Activated T-cell treated with anti-CD3 and anti-CD28 coated beads, Interleukin-2, amount 50 U/mL, for 72 hours (primary cell): ENCODE data around the gene GPER1. TPM values are rescaled to one million over a fixed set of nuclear protein-coding genes. Genes with fewer than 3 reads are reported as not detected.
A peak's percentile ranks its signal among the peaks of the same experiment; 100 is the strongest.

Experiments
- ATAC-seq, 2 donors: fragments of 150-1000 bp; cut with Tn5 transposase; replicated peaks in 1 of 2; 2 replicates each; pipeline ENCODE4 v1.10.0; 2021; ENCODE audit warnings: moderate library complexity in 2 of 2, mild to moderate bottlenecking in 1 of 2
- DNase-seq, 2 donors: peaks; one replicate each; pipeline ENCODE4 v3.0.0; 2021 to 2022; ENCODE audit warnings: mixed read lengths in 1 of 2
- H3K27ac Mint-ChIP-seq: one replicate; pipeline ENCODE4 v1.8.0; 2022; ENCODE audit warnings: mild to moderate bottlenecking, moderate library complexity, mixed read lengths
- H3K27me3 Mint-ChIP-seq: one replicate; pipeline ENCODE4 v1.8.0; 2022; ENCODE audit warnings: low read depth, mixed read lengths
- H3K36me3 Mint-ChIP-seq, 2 donors: one replicate each; pipeline ENCODE4 v1.8.0; 2022; ENCODE audit warnings: mixed read lengths in 2 of 2, mild to moderate bottlenecking in 1 of 2; ENCODE audit not compliant: insufficient read depth in 2 of 2
- H3K4me1 Mint-ChIP-seq: one replicate; pipeline ENCODE4 v1.8.0; 2022; ENCODE audit warnings: low read depth, mixed read lengths
- H3K4me3 Mint-ChIP-seq, 2 donors: one replicate each; pipeline ENCODE4 v1.8.0; 2022; ENCODE audit warnings: mild to moderate bottlenecking in 2 of 2, mixed read lengths in 2 of 2, moderate library complexity in 2 of 2
- H3K9me3 Mint-ChIP-seq, 2 donors: one replicate each; pipeline ENCODE4 v1.8.0; 2022; ENCODE audit warnings: mixed read lengths in 2 of 2
- total RNA-seq, 2 donors: library from RNA; stranded (reverse); gene quantifications; one replicate each; pipeline ENCODE4 v1.2.3, GENCODE V29; 2022

GPER1 gene
- total RNA-seq, 2 donors from 2014 or later: 0.24 to 0.56 TPM

- no peaks in the 10 kb centered on the region for H3K36me3 Mint-ChIP-seq
- no peak for ATAC-seq
- no peak overlapping the region for H3K4me3 Mint-ChIP-seq
- peaks cover 54% of the 10 kb centered on the region for H3K4me1 Mint-ChIP-seq
- DNase-seq: no peak
- H3K27me3 Mint-ChIP-seq: no peaks in the 10 kb centered on the region
- H3K9me3 Mint-ChIP-seq: no peaks in the 10 kb centered on the region
- H3K27ac Mint-ChIP-seq: no peak overlapping the region
Observed at GRCh38 chr7:1049801-1050200, 38.1 kb upstream of the GPER1 start.

GRCh38 chr7:1050254-1050906 is 37.5 kb upstream of the GPER1 start:
- no peak for DNase-seq
- no peak overlapping the region for H3K27ac Mint-ChIP-seq
- H3K36me3 Mint-ChIP-seq: no peaks in the 10 kb centered on the region
- peaks cover 54% of the 10 kb centered on the region for H3K4me1 Mint-ChIP-seq
- no peaks in the 10 kb centered on the region for H3K27me3 Mint-ChIP-seq
- ATAC-seq: no peak
- H3K4me3 Mint-ChIP-seq: no peak overlapping the region
- H3K9me3 Mint-ChIP-seq: no peaks in the 10 kb centered on the region

- DNase-seq: no peak
- H3K27me3 Mint-ChIP-seq: no peaks in the 10 kb centered on the region
- no peaks in the 10 kb centered on the region for H3K36me3 Mint-ChIP-seq
- no peaks in the 10 kb centered on the region for H3K9me3 Mint-ChIP-seq
- no peak for ATAC-seq
- peaks cover 51% of the 10 kb centered on the region for H3K4me1 Mint-ChIP-seq
- no peak overlapping the region for H3K4me3 Mint-ChIP-seq
- H3K27ac Mint-ChIP-seq: peak overlapping the region; percentile 72
Observed at GRCh38 chr7:1050956-1051690, 36.8 kb upstream of the GPER1 start.

GRCh38 chr7:1052031-1052818 is 35.7 kb upstream of the GPER1 start:
- Mint-ChIP-seq H3K36me3 (no peaks in the 10 kb centered on the region), H3K27ac (no peak overlapping the region), H3K4me1 (peaks cover 42% of the 10 kb centered on the region), H3K27me3 (no peaks in the 10 kb centered on the region), H3K4me3 (no peak overlapping the region), H3K9me3 (no peaks in the 10 kb centered on the region)
- DNase-seq (no peak), ATAC-seq (no peak)

GRCh38 chr7:1053002-1053411 is 34.9 kb upstream of the GPER1 start:
- Mint-ChIP-seq H3K4me3 (no peak overlapping the region), H3K9me3 (no peaks in the 10 kb centered on the region), H3K27me3 (no peaks in the 10 kb centered on the region), H3K4me1 (peaks cover 40% of the 10 kb centered on the region), H3K36me3 (no peaks in the 10 kb centered on the region), H3K27ac (no peak overlapping the region)
- ATAC-seq (no peak), DNase-seq (no peak)

GRCh38 chr7:1053816-1054370 is 34.0 kb upstream of the GPER1 start:
- Mint-ChIP-seq H3K4me3 (no peak overlapping the region), H3K36me3 (no peaks in the 10 kb centered on the region), H3K4me1 (peaks cover 32% of the 10 kb centered on the region), H3K27me3 (no peaks in the 10 kb centered on the region), H3K9me3 (no peaks in the 10 kb centered on the region), H3K27ac (no peak overlapping the region)
- ATAC-seq: no peak
- no peak for DNase-seq

- H3K27me3 Mint-ChIP-seq: no peaks in the 10 kb centered on the region
- no peaks in the 10 kb centered on the region for H3K36me3 Mint-ChIP-seq
- peaks cover 26% of the 10 kb centered on the region for H3K4me1 Mint-ChIP-seq
- DNase-seq (no peak), ATAC-seq (no peak)
- no peak overlapping the region for H3K27ac Mint-ChIP-seq
- H3K4me3 Mint-ChIP-seq: no peak overlapping the region
- H3K9me3 Mint-ChIP-seq: no peaks in the 10 kb centered on the region
Observed at GRCh38 chr7:1054438-1054837, 33.5 kb upstream of the GPER1 start.

- Mint-ChIP-seq H3K4me1 (peaks cover 21% of the 10 kb centered on the region), H3K27me3 (no peaks in the 10 kb centered on the region), H3K27ac (no peak overlapping the region), H3K36me3 (no peaks in the 10 kb centered on the region), H3K4me3 (peak overlapping the region; percentile 71 to 77), H3K9me3 (no peaks in the 10 kb centered on the region)
- peak; percentile 47 to 48 for DNase-seq
- peak; percentile 52 to 66 for ATAC-seq
Observed at GRCh38 chr7:1054861-1055450, 33.0 kb upstream of the GPER1 start.

GRCh38 chr7:1055491-1055955 is 32.4 kb upstream of the GPER1 start:
- Mint-ChIP-seq H3K36me3 (no peaks in the 10 kb centered on the region), H3K27me3 (no peaks in the 10 kb centered on the region), H3K27ac (no peak overlapping the region), H3K9me3 (no peaks in the 10 kb centered on the region), H3K4me1 (peaks cover 18% of the 10 kb centered on the region), H3K4me3 (peak overlapping the region; percentile 71 to 77)
- DNase-seq: no peak
- peak in 1 of 2 donors; percentile 17 for ATAC-seq

GRCh38 chr7:1055956-1056784 is 31.7 kb upstream of the GPER1 start:
- H3K27me3 Mint-ChIP-seq: no peaks in the 10 kb centered on the region
- H3K4me3 Mint-ChIP-seq: peak overlapping the region in 1 of 2 donors; percentile 77
- no peak for ATAC-seq
- H3K9me3 Mint-ChIP-seq: no peaks in the 10 kb centered on the region
- H3K27ac Mint-ChIP-seq: no peak overlapping the region
- DNase-seq: no peak
- peaks cover 18% of the 10 kb centered on the region for H3K4me1 Mint-ChIP-seq
- H3K36me3 Mint-ChIP-seq: no peaks in the 10 kb centered on the region

GRCh38 chr7:1056785-1057410 is 31.0 kb upstream of the GPER1 start:
- Mint-ChIP-seq H3K9me3 (no peaks in the 10 kb centered on the region), H3K27me3 (no peaks in the 10 kb centered on the region), H3K36me3 (no peaks in the 10 kb centered on the region), H3K4me1 (peaks cover 18% of the 10 kb centered on the region), H3K4me3 (peak overlapping the region in 1 of 2 donors; percentile 34), H3K27ac (no peak overlapping the region)
- DNase-seq (no peak), ATAC-seq (no peak)
